ENCODE data around the gene GNAI3.
A peak's percentile ranks its signal among the peaks of the same experiment; 100 is the strongest.

The GNAI3 gene

DNA sequence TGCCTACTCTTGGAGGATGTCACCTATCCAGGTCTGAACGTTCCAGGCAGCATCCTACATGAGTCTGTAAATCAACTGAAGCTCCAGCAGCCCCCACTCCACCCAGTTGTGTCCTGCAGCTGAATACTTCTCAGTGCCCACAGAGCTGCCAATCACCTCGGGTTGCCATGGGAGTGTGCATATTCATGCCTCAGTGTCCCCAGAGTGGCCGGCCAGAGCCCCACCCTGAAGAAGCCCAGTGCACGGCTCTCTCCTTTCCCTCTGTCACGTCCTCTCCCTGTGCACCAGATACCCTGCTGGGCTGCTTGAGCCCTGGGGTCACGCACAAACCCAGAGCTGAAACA is 91.4 kb downstream of the GNAI3 start:
- H3K4me3 ChIP-seq (ENCODE audit: low read depth, low read length, poor library complexity, severe bottlenecking) = no peak overlapping the region
- TF ChIP-seq, protein P1, sequence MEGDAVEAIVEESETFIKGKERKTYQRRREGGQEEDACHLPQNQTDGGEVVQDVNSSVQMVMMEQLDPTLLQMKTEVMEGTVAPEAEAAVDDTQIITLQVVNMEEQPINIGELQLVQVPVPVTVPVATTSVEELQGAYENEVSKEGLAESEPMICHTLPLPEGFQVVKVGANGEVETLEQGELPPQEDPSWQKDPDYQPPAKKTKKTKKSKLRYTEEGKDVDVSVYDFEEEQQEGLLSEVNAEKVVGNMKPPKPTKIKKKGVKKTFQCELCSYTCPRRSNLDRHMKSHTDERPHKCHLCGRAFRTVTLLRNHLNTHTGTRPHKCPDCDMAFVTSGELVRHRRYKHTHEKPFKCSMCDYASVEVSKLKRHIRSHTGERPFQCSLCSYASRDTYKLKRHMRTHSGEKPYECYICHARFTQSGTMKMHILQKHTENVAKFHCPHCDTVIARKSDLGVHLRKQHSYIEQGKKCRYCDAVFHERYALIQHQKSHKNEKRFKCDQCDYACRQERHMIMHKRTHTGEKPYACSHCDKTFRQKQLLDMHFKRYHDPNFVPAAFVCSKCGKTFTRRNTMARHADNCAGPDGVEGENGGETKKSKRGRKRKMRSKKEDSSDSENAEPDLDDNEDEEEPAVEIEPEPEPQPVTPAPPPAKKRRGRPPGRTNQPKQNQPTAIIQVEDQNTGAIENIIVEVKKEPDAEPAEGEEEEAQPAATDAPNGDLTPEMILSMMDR (IDR thresholded peaks at IDR 0.05; ENCODE audit: low read length) = no peak
- TF ChIP-seq EZH2 (IDR thresholded peaks at IDR 0.05; ENCODE audit: borderline replicate concordance, low read length) = no peak
- H4K20me1 ChIP-seq (ENCODE audit: insufficient read depth, low read length) = no peaks in the 10 kb centered on the region
- H3K4me2 ChIP-seq (ENCODE audit: low read length) = no peak overlapping the region
- H3K4me1 ChIP-seq (ENCODE audit: insufficient read depth, low read length, severe bottlenecking) = no peaks in the 10 kb centered on the region
- H3F3A ChIP-seq (ENCODE audit: insufficient read depth, low read length) = no peaks in the 10 kb centered on the region
- no peaks in the 10 kb centered on the region for H3K36me3 ChIP-seq (ENCODE audit: insufficient read depth, low read length)
- no peaks in the 10 kb centered on the region for H3K27me3 ChIP-seq (ENCODE audit: insufficient read depth, low read length)
- H3K9me3 ChIP-seq (ENCODE audit: low read length) = no peaks in the 10 kb centered on the region
- no peaks in the 10 kb centered on the region for H3K9me2 ChIP-seq (ENCODE audit: low read depth, low read length)
- no peak overlapping the region for H3K27ac ChIP-seq (ENCODE audit: low read depth, low read length, poor library complexity, severe bottlenecking)
- no peak overlapping the region for H3K9ac ChIP-seq (ENCODE audit: low read length)
- no peaks in the 10 kb centered on the region for H3K79me2 ChIP-seq (ENCODE audit: insufficient read depth, low read length)
- no peak overlapping the region for H2AFZ ChIP-seq (ENCODE audit: low read length)

DNA sequence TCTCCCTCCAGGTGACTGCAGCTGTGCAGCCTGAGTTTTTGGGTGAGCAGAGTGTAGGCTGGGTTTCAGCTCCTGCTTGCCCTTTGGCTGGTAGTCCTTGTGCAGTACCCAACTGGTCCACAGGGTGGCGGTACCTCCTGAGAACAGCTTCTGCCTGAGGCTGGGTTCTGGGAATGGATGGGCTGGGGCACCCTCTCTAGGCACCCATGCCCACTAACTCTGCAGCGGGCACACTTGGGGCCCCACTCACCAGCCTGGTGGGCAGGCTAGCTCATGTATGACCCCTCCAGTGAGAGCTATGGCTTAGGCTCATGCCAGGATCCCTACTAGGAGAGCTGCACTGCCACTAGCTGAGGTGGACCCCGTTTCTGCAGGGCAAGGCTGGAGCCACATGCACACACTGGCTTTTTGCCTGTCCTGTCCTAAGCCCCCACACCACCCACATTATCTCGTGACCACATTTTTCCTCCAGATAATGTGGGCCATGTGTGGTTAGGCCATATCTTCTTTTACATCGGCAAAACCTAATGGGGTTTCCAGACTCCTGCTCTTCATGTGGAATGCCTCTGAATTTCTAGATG is 92.0 kb downstream of the GNAI3 start:
- Histone ChIP-seq H3K9me2 (ENCODE audit: low read depth, low read length) (no peaks in the 10 kb centered on the region), H2AFZ (ENCODE audit: low read length) (no peak overlapping the region), H3K79me2 (ENCODE audit: insufficient read depth, low read length) (no peaks in the 10 kb centered on the region), H3K36me3 (ENCODE audit: insufficient read depth, low read length) (no peaks in the 10 kb centered on the region), H3F3A (ENCODE audit: insufficient read depth, low read length) (no peaks in the 10 kb centered on the region), H3K27ac (ENCODE audit: low read depth, low read length, poor library complexity, severe bottlenecking) (no peak overlapping the region), H3K4me2 (ENCODE audit: low read length) (no peak overlapping the region), H3K9ac (ENCODE audit: low read length) (no peak overlapping the region), H3K4me1 (ENCODE audit: insufficient read depth, low read length, severe bottlenecking) (no peaks in the 10 kb centered on the region), H3K4me3 (ENCODE audit: low read depth, low read length, poor library complexity, severe bottlenecking) (no peak overlapping the region), H3K27me3 (ENCODE audit: insufficient read depth, low read length) (no peaks in the 10 kb centered on the region), H4K20me1 (ENCODE audit: insufficient read depth, low read length) (no peaks in the 10 kb centered on the region), H3K9me3 (ENCODE audit: low read length) (no peaks in the 10 kb centered on the region)
- TF ChIP-seq, protein P1 (IDR thresholded peaks at IDR 0.05; ENCODE audit: low read length) = peak; percentile 90
- no peak for TF ChIP-seq EZH2 (IDR thresholded peaks at IDR 0.05; ENCODE audit: borderline replicate concordance, low read length)

DNA sequence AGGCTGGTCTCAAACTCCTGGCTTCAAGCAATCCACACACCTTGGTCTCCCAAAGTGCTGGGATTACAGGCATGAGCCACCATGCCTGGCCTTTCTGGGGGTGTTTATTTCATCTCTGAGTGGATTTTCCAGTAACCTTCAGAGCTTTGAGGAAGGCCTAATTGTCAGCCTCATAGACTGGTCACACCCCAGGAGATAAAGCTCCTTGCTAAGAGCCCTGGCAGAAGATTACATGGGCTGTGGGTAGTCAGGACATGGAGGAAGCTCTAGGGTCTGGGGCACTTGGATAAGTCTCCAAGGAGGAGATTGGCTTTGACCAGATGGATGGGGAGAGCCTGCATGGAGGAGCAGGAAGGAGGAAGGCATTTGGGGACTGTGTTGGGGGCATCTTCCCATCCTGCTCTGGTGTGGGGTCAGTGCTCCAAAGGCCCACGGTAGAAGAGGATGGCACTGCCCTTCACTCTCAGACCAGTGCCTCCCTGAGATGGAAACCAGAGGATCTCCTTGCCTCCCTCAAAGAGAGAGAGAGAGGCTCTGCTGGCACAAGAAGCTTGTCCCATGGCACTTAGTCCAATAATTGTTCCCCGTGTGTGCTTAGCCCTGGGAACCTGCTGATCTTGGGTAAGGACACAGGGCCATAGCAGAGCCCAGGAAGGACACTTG is 92.8 kb downstream of the GNAI3 start:
- Histone ChIP-seq H3K9me2 (ENCODE audit: low read depth, low read length) (no peaks in the 10 kb centered on the region), H3K27me3 (ENCODE audit: insufficient read depth, low read length) (no peaks in the 10 kb centered on the region), H3K79me2 (ENCODE audit: insufficient read depth, low read length) (no peaks in the 10 kb centered on the region), H3K9me3 (ENCODE audit: low read length) (no peaks in the 10 kb centered on the region), H3K36me3 (ENCODE audit: insufficient read depth, low read length) (no peaks in the 10 kb centered on the region), H2AFZ (ENCODE audit: low read length) (no peak overlapping the region), H3K9ac (ENCODE audit: low read length) (no peak overlapping the region), H3K4me1 (ENCODE audit: insufficient read depth, low read length, severe bottlenecking) (no peaks in the 10 kb centered on the region), H3K27ac (ENCODE audit: low read depth, low read length, poor library complexity, severe bottlenecking) (no peak overlapping the region), H4K20me1 (ENCODE audit: insufficient read depth, low read length) (no peaks in the 10 kb centered on the region), H3F3A (ENCODE audit: insufficient read depth, low read length) (no peaks in the 10 kb centered on the region), H3K4me3 (ENCODE audit: low read depth, low read length, poor library complexity, severe bottlenecking) (no peak overlapping the region), H3K4me2 (ENCODE audit: low read length) (no peak overlapping the region)
- TF ChIP-seq EZH2 (IDR thresholded peaks at IDR 0.05; ENCODE audit: borderline replicate concordance, low read length) = no peak
- TF ChIP-seq, protein P1 (IDR thresholded peaks at IDR 0.05; ENCODE audit: low read length) = no peak
